Measurements from ENCODE around the gene UBLCP1.

DNA sequence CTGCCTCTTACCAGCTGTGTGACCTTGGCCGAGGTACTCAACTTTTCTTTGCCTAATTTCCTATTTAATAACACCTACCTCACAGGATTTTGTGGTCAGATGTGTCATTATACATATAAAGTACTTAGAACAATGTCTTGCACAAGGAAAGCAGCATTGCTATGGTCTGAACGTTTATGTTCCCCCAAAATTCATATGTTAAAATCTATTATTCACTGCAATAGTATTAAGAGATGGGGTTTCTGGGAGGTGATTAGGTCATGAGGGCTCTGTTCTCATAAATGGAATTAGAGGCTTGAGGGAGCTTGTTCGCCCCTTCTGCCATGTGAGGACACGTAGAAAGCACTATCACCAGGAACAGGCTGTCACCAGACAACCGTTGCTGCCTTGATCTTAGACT lies 42.9 kb upstream of the UBLCP1 start:
- TF ChIP-seq ZNF384 (IDR thresholded peaks at IDR 0.05) (no peak), FOXA1 (IDR thresholded peaks at IDR 0.05) (no peak), HDGF (IDR thresholded peaks at IDR 0.05; ENCODE audit: borderline replicate concordance) (no peak)

Data from HEK293T (cell line).